ENCODE measurements around the gene ALS2.

Gene ALS2

GRCh38 chr2:201697899-201698298, 82.8 kb downstream of the ALS2 start:
- TF ChIP-seq, protein P1, sequence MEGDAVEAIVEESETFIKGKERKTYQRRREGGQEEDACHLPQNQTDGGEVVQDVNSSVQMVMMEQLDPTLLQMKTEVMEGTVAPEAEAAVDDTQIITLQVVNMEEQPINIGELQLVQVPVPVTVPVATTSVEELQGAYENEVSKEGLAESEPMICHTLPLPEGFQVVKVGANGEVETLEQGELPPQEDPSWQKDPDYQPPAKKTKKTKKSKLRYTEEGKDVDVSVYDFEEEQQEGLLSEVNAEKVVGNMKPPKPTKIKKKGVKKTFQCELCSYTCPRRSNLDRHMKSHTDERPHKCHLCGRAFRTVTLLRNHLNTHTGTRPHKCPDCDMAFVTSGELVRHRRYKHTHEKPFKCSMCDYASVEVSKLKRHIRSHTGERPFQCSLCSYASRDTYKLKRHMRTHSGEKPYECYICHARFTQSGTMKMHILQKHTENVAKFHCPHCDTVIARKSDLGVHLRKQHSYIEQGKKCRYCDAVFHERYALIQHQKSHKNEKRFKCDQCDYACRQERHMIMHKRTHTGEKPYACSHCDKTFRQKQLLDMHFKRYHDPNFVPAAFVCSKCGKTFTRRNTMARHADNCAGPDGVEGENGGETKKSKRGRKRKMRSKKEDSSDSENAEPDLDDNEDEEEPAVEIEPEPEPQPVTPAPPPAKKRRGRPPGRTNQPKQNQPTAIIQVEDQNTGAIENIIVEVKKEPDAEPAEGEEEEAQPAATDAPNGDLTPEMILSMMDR (IDR thresholded peaks at IDR 0.05): no peak
- H3K27ac ChIP-seq: no peak overlapping the region
- no peaks in the 10 kb centered on the region for H3K79me2 ChIP-seq

GRCh38 chr2:201696151-201696659, 84.5 kb downstream of the ALS2 start:
- peaks cover 6% of the 10 kb centered on the region for H3K4me1 ChIP-seq
- no peaks in the 10 kb centered on the region for H3K79me2 ChIP-seq
- no peaks in the 10 kb centered on the region for H3K36me3 ChIP-seq (ENCODE audit: control insufficient read depth, insufficient read depth, low read length)
- TF ChIP-seq, protein P1 (IDR thresholded peaks at IDR 0.05): no peak
- H3K9ac ChIP-seq: no peak overlapping the region
- no peaks in the 10 kb centered on the region for H3K27me3 ChIP-seq (ENCODE audit: control insufficient read depth, insufficient read depth, low read length)
- no peak overlapping the region for H3K27ac ChIP-seq
- no peak overlapping the region for H2AFZ ChIP-seq
- no peak overlapping the region for H3K4me2 ChIP-seq (ENCODE audit: low read length)
- no peaks in the 10 kb centered on the region for H3K9me3 ChIP-seq (ENCODE audit: control insufficient read depth, low read length)
- no peak overlapping the region for H3K4me3 ChIP-seq (ENCODE audit: low read depth, low read length)

More at GRCh38 chr2:201697899-201698298, 82.8 kb downstream of the ALS2 start:
- H3K4me1 ChIP-seq: peaks cover 6% of the 10 kb centered on the region
- no peak overlapping the region for H3K4me3 ChIP-seq (ENCODE audit: low read depth, low read length)
- no peaks in the 10 kb centered on the region for H3K9me3 ChIP-seq (ENCODE audit: control insufficient read depth, low read length)
- no peaks in the 10 kb centered on the region for H3K27me3 ChIP-seq (ENCODE audit: control insufficient read depth, insufficient read depth, low read length)
- no peak overlapping the region for H2AFZ ChIP-seq
- no peak overlapping the region for H3K9ac ChIP-seq
- no peaks in the 10 kb centered on the region for H3K36me3 ChIP-seq (ENCODE audit: control insufficient read depth, insufficient read depth, low read length)
- H3K4me2 ChIP-seq (ENCODE audit: low read length): no peak overlapping the region

DNA sequence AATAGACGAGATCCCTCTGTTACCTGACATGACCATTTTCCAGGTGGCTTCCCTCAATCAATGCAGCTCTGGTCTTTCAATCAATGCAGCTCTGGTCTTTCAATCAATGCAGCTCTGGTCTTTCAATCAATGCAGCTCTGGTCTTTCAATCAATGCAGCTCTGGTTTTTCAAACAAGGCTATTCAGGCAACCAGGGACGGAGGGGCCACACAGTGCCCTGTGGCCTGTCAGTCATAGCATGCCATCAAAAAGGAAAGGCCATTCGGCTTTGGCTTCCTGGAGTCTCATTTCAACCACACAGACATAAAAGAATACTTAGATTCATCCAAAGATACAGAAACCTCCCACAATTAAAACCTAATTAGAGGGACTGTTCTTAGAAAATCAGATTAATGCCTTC, 95.6 kb downstream of the ALS2 start:
- Histone ChIP-seq H3K36me3 (ENCODE audit: control insufficient read depth, insufficient read depth, low read length) (no peaks in the 10 kb centered on the region), H3K4me3 (ENCODE audit: low read depth, low read length) (no peak overlapping the region), H3K27ac (no peak overlapping the region), H2AFZ (no peak overlapping the region), H3K4me1 (no peaks in the 10 kb centered on the region), H3K27me3 (ENCODE audit: control insufficient read depth, insufficient read depth, low read length) (no peaks in the 10 kb centered on the region), H3K79me2 (no peaks in the 10 kb centered on the region), H3K9ac (no peak overlapping the region), H3K9me3 (ENCODE audit: control insufficient read depth, low read length) (no peaks in the 10 kb centered on the region), H3K4me2 (ENCODE audit: low read length) (no peak overlapping the region)
- TF ChIP-seq, protein P1 (IDR thresholded peaks at IDR 0.05): no peak

DNA sequence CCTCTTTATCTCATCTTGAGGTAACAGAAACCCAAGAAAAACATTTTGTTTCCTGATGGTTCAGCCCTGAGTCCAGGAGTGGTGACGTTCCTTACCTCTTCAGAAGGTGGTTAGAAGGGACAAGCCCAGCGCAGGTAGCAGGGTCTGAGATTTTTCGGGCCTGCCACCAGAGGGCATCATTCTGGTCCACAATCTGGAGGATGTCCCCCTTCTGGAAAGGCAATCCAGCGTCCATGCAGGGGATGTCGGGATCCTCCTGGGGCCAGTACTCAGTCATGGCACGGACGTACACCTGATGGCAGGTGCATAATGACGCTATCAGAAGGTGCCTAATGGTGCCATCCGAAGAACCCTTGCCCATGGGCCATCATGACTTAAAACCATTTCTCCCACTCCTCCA, 100.0 kb downstream of the ALS2 start:
- Histone ChIP-seq H3K79me2 (no peaks in the 10 kb centered on the region), H3K27ac (no peak overlapping the region)
- TF ChIP-seq, protein P1 (IDR thresholded peaks at IDR 0.05): no peak

GRCh38 chr2:201678401-201678800, 102.3 kb downstream of the ALS2 start:
- H3K4me1 ChIP-seq: no peaks in the 10 kb centered on the region
- no peak overlapping the region for H2AFZ ChIP-seq
- H3K79me2 ChIP-seq: no peaks in the 10 kb centered on the region
- no peak overlapping the region for H3K4me2 ChIP-seq (ENCODE audit: low read length)
- H3K9ac ChIP-seq: no peak overlapping the region
- TF ChIP-seq, protein P1 (IDR thresholded peaks at IDR 0.05): no peak
- H3K4me3 ChIP-seq (ENCODE audit: low read depth, low read length): no peak overlapping the region
- H3K36me3 ChIP-seq (ENCODE audit: control insufficient read depth, insufficient read depth, low read length): no peaks in the 10 kb centered on the region
- no peaks in the 10 kb centered on the region for H3K27me3 ChIP-seq (ENCODE audit: control insufficient read depth, insufficient read depth, low read length)
- H3K27ac ChIP-seq: no peak overlapping the region
- H3K9me3 ChIP-seq (ENCODE audit: control insufficient read depth, low read length): no peaks in the 10 kb centered on the region

More for the DNA sequence above, 100.0 kb downstream of the ALS2 start:
- no peaks in the 10 kb centered on the region for H3K27me3 ChIP-seq (ENCODE audit: control insufficient read depth, insufficient read depth, low read length)
- H2AFZ ChIP-seq: no peak overlapping the region
- no peak overlapping the region for H3K9ac ChIP-seq
- no peaks in the 10 kb centered on the region for H3K9me3 ChIP-seq (ENCODE audit: control insufficient read depth, low read length)
- no peaks in the 10 kb centered on the region for H3K4me1 ChIP-seq
- H3K4me2 ChIP-seq (ENCODE audit: low read length): no peak overlapping the region
- no peak overlapping the region for H3K4me3 ChIP-seq (ENCODE audit: low read depth, low read length)
- H3K36me3 ChIP-seq (ENCODE audit: control insufficient read depth, insufficient read depth, low read length): no peaks in the 10 kb centered on the region
